GM19025 (cell line): ENCODE data around the gene SYNE2.

Experiments used
- ATAC-seq: cut with Tn5 transposase; IDR thresholded peaks from one replicate; pipeline ENCODE4 v1.9.1; 2021; ENCODE audit warnings: mild to moderate bottlenecking, low read depth, moderate library complexity; ENCODE audit not compliant: unreplicated experiment

Gene SYNE2

DNA sequence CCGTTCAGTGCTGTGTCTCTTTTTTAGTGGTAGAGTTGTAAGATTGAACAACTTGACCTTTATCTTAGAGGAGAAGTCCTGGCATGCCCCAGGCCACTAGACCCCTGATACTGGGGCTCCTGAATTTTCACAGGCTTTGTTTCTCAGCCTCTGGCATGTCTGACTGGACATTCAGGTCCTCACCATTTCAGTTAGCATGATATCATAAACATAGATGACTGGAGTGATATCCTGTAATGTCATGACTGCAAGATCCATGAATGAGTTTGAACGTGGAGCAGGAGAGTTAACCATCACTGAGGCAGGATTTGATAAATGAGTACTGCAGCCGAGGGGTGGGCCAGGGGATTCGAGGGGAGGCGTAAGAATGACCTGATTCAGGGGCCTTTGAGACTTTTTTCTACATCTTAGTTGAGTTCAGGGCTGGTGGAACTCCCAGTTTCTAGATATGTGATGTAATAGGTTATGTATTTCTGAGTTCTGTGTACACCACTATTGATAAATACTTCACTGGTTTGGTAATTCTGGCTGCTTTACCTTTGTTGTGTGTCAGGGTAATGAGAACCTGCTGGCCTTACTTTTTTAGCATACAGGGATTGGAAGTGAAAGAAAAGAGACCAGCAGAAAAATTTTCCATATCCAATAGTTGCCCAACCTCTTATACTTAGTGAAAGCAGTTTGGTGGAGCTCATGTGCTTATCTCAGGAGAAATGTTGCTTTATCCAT, 217.0 kb downstream of the SYNE2 start:
- ATAC-seq, result no peak

DNA sequence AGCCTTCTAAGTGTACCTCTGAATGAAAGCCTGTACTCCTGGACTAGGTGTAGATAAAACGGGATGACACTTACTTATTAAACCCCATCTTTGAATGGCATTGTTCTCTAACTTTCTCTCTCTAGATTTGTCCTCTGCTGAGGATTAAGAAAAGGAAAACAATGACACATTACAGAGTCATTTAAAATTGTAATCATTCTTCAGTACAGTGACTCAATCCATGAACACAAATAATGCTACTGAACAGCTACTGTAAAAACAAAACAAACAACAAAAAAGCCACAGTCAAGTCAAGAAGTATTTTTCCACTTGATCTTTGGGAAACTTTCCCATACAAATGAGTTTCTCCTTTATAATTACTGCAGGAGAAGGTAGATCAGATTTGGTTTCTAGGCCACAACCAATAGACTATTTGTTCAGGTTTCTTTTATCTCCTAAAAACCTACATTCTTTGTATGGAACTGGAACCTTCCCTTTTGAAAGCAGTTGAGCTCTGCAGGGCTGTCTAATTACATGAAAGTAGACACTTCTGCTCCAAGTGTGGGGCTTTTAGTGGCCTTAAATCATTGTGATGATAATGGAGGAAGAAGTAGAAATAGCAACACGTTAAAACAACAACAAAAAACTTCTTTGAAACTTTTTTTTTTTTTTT, 222.3 kb downstream of the SYNE2 start:
- no peak for ATAC-seq

DNA sequence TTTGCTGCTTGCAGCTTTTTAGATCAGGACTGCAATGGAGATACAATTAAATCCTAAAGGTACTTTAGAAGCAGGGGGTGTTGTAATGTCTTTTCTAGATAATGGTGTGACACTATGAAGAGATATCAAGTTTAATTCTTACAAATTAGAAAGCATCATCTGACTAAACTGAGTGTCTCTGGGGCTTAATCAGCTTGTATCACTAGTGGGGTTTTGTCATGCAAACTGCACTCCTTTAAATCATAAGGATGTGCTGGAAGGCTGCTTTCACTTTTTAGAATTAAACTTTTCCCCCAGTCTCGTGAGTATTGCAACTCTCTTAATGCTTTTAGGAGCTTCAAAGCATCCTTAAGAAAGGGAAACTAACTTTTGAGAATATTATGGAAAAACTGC, 222.8 kb downstream of the SYNE2 start:
- ATAC-seq, result no peak

DNA sequence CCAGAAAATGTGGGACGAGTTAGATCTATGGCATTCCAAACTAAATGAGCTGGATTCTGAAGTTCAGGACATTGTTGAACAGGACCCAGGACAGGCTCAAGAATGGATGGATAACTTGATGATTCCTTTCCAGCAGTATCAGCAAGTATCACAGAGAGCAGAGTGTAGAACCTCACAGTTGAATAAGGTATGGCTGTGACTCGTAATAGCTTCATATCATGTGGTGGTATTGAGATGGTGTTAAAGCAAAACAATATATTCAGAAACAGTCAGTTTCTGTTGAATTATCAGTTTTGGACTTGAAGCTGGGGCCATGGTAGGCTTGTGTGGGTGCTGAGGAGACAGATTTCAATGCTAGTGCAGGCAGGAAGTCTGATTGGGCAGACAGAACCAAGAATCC, 227.6 kb downstream of the SYNE2 start:
- no peak for ATAC-seq

DNA sequence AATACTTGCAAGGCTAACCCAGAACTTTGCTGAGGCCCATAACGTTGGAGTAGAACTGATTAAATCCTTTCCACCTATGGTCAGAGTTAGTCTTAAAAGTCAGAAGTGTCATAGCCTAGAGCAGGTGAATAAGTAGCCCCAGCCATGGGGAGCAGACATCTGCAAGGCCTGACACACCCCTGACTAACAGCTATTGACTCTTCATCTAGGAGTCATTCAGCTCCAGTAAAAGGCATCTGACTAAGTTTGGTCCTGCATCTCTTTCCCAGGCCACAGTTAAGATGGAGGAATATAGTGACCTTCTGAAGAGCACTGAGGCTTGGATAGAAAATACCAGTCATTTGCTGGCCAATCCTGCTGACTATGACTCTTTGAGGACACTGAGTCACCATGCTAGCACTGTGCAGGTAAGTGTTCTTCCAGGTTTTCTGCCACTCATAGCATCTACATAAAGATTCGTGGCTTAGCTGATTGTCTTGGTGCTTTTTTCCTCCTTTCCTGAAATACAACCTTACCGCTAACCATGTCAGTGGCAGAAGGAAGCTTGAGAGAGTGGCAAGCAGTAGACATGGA, 228.5 kb downstream of the SYNE2 start:
- ATAC-seq, result no peak

DNA sequence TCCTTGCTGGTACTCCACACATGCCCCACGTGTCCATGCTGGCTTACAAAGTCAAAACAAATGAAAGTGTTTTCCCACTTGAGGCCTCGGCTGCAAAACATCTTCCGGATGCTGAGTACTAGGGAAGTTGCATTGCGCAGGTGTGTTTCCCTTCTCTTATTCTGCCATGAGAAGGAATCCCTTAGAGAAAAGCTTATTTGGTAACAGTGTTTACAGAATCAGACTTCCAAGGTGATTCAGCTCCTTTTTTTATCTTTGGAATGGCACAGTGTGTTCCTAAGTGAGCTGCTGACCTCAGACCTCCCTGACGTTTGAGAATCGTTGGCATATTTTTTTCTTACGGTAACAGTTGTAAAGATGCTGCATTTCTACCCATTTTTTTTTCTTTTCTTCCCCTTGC, 230.0 kb downstream of the SYNE2 start:
- ATAC-seq, result no peak

DNA sequence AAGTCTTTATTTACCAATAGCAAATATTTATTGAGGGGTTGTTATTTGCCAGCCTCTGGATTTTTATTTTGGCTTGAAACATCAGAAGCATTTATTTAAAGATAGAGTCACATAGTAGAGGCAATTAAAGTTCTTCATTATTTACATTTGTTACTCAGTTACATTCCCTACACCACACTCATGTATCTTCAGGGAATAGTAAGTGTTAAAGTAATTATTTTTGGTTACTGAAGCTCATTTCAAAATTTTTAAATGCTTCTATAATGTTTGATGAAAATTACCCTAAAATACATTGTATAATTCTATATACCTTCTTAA, 235.8 kb downstream of the SYNE2 start:
- ATAC-seq, result no peak

DNA sequence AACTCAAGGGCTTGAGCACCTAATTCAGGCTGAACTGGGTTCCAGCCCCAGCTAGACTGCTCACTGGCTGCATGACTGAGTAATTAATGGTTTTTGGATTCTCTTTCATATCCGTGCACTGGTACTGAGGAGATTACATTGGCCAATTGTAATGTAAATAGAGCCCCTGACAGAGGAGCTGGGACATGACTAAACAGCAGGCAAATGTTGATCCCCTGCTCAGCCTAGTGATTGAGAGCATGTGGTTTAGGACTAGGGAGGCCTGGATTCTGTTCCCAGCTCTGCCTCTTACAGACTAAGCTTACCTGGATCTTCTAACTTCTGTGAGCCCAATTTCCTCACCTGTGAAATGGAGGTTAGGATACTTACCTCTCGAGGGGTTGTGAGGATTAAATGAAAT, 237.1 kb downstream of the SYNE2 start:
- no peak for ATAC-seq

DNA sequence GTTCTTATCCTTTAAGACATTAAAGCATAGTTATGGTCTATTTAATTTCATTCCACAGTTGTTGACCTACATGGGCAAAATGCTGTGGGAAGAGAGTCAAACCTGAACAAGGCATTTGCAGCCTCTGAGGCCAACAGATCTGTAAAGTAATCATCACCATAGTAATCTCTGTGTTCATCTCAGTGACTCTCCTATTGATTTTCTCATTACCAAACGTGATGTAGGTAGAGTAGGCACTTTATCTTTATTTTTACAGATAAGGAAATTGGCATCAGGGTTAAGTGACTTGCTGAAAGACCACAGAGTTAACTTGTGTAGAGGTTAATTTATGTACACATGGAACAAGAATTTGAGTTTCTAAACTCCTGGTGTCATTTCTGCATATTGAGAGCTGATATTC, 238.4 kb downstream of the SYNE2 start:
- ATAC-seq, result no peak

DNA sequence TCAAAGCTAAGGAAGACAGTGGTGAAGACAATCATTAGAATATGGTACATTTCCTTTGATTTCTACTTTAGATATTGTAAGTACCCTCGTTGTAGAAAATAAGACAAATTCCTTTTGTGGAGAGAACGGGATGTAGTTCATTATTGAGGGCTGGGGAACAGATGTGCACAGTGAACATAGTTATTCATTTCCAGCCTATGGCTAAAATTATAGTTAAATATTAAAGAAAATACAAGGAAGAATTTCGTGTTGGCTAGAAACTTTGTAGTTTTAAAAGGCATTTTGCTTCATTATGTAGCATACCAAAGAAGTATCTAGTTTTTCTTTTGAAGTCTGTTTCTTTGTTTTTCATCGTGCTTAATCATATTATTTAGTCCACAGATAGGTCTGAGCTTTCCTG, 239.5 kb downstream of the SYNE2 start:
- ATAC-seq, result no peak

DNA sequence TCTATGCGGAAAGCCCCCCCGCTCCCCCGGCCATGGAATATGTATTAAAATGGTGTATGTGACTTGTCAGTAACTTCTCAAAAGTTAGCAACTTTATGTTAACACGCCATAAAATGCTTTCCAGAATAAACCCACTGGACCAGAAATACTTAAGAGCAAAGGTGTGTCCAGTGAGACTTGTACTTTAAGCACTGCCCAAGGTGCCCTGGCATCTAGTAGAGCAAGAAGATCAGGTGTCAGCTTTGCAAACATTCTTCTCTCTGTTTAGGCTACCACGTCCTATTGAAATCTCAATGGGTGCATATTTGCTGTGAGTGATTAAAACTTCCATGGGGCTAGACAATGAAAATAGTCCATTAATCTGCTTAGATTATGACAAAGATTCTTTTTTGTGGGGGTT, 240.1 kb downstream of the SYNE2 start:
- no peak for ATAC-seq

DNA sequence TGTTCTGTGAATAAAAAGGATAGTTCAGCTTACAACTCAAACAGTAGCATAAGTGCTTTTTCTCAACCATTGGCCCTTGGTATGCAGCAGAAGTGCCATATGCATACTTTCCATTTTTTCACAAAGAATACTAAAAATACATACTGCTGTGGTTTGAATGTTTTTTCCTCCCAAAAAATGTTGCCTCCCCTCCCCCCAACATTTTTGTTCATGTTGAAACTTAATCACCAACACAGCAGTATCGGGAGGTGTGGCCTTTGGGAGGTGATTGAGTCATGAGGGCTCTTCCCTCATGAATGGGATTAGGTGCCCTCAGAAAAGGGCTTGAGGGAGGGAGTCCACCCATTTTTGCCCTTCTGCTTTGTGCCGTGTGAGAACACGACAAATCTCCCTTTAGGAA, 242.8 kb downstream of the SYNE2 start:
- no peak for ATAC-seq

DNA sequence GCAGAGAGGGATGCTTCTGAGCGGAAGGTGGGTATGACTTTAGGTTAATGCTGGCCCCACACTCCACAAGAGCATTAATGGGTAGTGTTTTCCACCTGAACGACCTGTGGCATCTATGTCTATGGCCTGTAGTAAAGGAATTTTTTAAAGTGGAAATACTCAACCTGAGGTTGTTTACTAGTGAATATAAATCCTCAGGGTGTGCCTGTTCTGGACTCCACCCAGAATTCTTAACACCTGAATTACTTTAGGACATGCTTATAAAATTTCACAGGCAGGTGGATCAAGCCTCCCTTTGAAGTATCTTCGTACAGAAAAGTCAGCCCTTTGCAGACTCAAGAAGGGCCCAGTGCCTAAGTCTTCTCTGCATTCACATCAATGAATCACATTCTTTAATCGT, 245.3 kb downstream of the SYNE2 start:
- no peak for ATAC-seq

DNA sequence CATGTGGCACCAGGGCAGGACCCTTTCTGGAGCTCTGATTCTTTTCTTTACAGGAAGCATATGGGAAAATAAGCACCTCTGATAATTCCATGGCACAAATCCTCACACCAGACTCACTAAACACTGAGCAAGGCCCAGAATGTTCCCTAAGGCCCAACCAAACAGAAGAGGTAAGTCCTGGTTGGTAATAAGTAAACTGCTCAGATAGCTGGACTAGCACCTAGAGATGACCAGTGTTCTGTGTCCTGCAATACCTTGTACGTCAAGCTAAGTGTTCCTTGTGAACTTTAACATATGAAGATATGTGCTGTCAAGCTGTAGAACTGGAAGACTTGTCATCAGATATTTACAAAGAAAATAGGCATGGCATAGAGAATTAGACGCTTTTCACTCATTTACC, 254.6 kb downstream of the SYNE2 start:
- ATAC-seq, result no peak

DNA sequence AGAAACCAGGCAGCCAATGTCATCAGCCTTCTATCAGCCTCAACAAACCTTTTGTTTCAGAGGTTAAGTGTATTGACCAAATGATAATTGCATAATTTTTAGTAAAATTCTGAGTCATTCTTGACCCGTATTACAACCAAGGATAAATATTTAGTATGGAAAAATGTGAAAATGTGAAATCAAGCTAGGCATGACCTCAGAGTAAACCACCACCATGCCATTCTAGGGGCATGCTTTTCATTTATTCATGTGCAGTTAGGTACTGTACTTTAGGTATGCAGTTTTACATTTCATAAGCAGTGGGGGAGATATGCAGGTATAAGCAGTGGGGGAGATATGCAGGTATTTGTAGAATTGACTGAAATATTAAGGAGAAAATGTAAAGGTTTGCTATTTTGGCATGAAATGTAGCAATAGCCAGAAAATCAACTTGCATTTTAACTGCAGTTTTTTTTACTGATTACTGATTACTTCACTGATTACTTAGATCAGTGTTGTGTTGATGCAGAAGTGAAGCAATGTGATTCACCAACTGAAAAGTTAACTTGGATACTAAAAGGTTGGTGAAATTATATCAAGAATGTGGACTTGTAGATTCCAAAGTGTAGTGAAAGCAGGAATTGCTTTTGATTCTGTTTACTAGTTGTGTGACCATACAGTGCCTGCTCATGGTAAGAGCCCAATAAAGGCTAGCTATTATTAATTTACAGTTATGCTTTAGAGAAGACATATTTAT, 257.2 kb downstream of the SYNE2 start:
- ATAC-seq, result no peak

DNA sequence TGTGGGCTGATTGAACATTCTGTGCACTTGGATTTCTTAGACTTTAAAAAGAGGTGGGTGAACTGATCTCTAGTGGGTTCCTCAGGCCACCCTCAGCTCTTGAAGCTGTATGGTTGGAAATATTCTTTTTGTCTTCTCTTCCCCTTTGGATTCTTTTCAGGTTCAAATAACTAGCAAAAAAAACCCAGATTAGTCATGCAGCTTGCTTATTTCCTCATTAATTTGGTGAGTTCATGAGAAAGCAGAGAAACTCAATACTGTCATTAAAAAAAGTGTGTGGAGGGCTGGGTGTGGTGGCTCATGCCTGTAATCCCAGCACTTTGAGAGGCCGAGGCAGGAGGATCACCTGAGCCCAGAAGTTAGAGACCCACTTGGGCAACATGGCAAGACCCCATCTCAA, 258.0 kb downstream of the SYNE2 start:
- no peak for ATAC-seq

DNA sequence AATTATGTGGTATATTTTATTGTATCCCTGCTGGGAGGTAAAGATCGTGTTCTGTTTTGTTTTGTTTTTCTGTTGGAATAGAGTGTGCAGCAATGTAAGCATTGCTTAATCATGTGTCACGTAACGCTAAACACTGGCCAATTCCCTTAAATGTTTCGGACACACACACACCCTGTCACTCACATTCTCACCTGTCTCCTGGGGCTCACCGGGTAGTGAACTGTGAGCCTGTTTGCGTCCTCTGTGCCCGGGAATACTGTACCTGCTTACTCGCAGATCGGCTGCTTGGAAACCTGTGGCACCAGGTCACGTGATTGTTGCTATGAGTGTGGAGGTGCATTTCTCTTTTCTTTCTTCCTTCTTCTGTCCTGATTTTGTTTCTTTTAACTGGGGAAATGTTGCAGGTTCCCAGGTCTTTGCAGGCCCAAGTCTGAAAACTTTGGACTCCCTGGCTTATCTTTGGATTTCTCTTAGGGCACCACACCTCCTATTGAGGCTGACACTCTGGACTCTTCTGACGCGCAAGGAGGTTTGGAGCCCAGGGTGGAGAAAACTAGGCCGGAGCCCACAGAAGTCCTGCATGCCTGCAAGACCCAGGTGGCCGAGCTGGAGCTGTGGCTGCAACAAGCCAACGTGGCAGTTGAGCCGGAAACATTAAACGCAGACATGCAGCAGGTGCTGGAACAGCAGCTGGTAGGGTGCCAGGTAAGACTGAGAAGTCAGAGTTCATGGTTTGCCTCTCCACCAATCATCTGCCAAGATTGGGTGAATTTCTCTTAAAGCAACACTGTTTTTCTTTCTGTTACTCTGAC, 260.3 kb downstream of the SYNE2 start:
- no peak for ATAC-seq

DNA sequence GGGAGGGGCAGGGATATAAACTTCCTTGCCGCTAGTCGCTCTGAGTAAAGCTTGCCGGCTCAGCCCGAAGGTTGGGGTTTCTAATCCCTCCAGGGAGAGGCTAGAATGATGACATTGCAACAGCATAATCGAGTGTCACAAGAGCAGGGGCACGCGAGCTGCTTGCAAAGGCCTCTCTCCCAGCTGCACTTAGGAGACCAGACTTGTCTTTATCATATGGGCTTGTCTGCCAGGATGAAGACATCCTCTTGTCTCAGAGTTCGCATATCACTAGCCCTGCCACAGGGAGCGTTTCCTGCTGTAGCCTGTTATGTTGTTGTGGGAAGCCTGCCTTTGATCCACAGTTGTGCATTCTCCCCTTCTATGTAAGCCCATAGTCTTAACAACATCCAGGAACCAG, 261.4 kb downstream of the SYNE2 start:
- ATAC-seq, result no peak

DNA sequence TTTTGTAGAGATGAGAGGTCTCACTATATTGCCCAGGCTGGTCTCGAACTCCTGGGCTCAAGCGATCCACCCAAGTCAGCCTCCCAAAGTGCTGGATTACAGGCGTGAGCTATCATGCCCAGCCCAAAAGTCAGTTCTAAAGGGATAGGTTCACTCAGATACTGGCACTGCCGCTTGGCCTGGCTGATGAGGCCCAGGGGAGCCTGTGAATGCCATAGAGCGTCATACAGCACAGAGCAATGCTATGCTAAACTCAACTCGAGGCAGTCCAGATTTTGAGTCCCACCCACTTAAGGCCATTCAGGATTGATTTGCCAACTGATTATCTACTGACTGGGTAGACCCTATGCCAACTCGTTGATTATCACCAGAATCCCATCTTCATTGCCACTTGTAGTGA, 262.0 kb downstream of the SYNE2 start:
- ATAC-seq, result no peak

DNA sequence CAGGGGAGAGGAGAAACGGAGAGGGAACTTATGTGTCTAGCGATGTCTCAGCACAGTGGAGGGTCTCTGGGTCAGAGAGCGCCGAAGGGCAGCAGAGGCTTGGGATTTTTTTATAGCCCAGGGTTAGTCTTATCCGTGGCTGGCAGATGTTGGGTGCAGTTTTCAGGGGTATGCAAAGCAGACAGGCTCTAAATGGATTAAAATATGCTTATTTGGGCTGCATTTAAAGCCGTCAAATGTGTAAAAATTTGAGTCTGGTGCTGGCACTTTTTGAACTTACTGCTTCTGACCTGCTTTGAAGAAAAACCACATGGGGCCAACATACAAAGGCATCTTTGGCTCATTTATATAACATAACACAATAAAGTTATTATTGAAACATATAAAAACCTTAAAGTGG, 262.6 kb downstream of the SYNE2 start:
- no peak for ATAC-seq
